ENCODE data around the gene CACNB2. TPM values are rescaled to one million over a fixed set of nuclear protein-coding genes. Genes with fewer than 3 reads are reported as not detected.

Gene CACNB2
- total RNA-seq, 1 experiment from 2014 or later = not detected

DNA sequence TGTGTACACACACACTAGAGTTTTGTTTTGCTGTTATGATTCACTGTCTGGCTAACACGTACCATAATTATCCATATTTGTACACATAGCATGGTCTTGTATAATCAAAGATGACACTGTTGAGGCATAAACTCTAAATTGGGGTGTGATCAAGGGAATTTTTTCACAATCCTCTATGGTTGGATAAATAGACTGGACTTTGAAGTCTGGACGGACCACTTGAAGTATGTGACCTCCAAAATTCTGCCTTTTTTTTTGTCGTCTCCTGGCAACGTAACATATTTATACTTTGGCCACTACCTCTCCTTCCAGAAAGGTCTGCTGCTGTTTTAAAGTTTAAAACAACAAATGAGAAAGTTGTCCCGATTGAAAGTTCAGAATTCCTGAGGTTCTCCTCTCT, 193.4 kb downstream of the CACNB2 start:
- DNase-seq (ENCODE audit: low read depth) = no peak

GRCh38 chr10:18334116-18334867, 194.1 kb downstream of the CACNB2 start:
- DNase-seq (ENCODE audit: low read depth) = no peak

DNA sequence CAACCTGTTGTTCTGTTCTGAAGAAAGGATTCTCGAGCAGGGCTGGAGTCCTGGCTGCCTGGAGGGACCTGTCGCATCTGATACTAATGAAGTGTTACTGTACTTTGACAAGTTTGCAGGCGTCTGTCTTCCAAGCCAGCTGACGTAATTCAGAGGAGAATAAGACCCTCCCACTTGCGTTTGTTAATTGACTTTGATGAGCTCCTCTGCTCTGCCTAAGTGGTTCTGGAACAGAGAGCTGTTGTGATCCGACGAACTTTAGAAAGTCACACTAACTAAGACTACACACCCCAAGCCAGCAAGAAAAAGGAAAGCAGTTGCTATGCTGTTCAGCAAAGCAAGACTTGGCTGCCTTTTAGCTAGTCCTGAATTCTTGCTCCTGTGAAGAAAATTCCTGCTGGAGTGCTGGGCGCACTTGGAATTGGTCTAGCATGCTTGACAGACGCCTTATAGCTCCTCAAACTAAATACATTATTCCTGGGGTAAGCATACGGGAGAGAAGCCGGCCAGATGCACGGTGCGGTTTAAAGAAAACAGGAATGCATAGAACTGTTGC, 200.3 kb downstream of the CACNB2 start:
- DNase-seq (ENCODE audit: low read depth) = no peak

DNA sequence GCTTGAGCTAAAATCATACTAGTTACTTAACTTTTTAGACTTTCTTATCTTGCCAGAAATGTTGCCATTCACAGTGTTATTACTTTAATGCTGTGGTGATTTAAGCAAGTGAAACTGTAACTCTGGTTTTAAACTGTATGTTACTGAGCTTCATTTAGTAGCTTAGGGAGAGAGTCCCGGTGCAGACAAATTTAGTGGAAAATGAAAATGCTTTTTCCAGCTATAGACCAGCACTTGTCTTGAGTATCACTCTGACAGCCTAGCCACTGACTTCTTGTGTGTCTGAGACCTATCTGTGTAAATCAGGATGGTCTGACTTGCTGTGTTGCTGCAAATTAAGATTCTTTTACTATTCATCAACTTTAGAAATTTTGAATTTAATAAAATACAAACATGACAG, 200.8 kb downstream of the CACNB2 start:
- DNase-seq (ENCODE audit: low read depth) = no peak

GRCh38 chr10:18343573-18343972, 203.3 kb downstream of the CACNB2 start:
- no peak for DNase-seq (ENCODE audit: low read depth)

DNA sequence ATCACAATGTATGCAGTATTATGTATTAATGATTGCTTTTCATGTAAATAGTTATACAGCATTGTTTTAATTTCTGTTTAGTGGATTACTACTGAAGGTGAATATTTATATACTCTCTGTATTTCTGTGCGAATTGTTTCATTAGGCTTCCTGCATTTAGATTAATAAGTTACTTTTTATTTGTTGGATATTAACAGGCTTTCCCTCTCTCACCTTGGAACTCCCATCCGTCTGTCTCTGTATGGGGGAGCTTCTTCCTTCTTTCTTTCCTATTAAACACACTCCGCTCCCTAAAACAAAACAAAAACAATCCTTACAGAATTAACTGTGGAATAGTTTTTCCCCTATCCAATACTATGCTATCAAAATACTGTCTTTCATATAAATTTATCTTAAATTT, 205.1 kb downstream of the CACNB2 start:
- DNase-seq (ENCODE audit: low read depth) = no peak

- no peak for DNase-seq (ENCODE audit: low read depth)
Measured at GRCh38 chr10:18350340-18350739, 210.1 kb downstream of the CACNB2 start.

- no peak for DNase-seq (ENCODE audit: low read depth)
Measured at GRCh38 chr10:18351421-18351820, 211.2 kb downstream of the CACNB2 start.

DNA sequence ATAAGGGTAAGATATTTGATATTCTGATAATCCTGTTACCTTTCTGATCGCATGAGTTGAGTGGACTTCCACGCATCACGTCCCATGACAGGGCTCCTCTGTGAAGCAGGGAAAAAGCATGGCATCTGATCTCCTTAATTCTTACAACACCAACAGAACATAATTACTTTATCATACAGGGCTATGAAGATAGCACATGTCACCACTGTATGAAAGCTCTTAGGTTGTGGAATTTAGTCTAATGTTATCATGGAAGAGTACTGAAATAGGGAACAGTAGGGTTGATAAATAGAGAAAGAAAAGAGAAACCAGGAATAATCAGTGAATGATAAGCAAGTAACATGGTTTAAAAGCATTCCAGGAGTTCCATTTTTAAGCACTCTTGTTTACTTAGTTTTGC, 212.0 kb downstream of the CACNB2 start:
- DNase-seq (ENCODE audit: low read depth) = no peak

GRCh38 chr10:18359812-18360211, 219.6 kb downstream of the CACNB2 start:
- DNase-seq (ENCODE audit: low read depth) = no peak

GRCh38 chr10:18362892-18363291, 222.7 kb downstream of the CACNB2 start:
- no peak for DNase-seq (ENCODE audit: low read depth)

GRCh38 chr10:18364987-18365775, 225.0 kb downstream of the CACNB2 start:
- DNase-seq (ENCODE audit: low read depth) = no peak

- DNase-seq (ENCODE audit: low read depth) = no peak
Measured at GRCh38 chr10:18367840-18368239, 227.6 kb downstream of the CACNB2 start.

DNA sequence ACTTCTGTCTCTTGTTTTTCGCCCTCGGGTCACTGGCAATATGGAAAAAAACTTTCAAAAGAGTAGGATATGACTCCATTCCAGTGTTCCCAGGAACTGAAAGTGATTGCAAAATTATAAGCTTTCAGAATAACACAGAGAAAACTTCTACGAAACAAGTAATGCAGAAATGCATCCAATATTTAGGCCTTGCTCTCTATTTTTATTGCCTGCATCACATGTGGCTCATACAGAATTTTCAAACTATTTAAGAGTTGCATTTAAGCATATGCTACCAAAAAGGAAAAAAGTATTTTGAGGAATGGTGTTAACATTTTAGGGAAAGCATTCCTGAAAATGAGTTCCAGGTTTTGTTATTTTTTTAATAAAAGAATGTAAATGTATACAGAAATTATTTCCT, 228.0 kb downstream of the CACNB2 start:
- no peak for DNase-seq (ENCODE audit: low read depth)

DNA sequence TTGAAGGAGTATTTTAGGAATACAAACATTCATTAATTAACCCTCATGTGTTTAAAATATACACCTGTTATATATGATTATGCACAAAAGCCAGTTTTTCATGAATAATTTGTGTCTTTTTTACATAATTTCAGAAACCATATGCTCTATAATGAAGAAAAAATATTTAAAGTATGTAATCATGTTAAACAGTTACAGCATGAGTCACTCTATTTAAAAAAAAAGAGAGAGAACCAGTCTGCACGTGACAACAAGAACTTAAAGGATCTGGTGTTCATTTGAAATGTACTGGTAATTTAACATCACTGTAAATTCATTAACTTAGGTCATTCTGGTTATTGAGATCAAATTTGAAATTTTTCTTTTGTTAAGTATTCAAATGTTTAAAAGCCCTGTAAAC, 228.5 kb downstream of the CACNB2 start:
- no peak for DNase-seq (ENCODE audit: low read depth)

- DNase-seq (ENCODE audit: low read depth) = no peak
Measured at GRCh38 chr10:18369859-18370473, 229.7 kb downstream of the CACNB2 start.

DNA sequence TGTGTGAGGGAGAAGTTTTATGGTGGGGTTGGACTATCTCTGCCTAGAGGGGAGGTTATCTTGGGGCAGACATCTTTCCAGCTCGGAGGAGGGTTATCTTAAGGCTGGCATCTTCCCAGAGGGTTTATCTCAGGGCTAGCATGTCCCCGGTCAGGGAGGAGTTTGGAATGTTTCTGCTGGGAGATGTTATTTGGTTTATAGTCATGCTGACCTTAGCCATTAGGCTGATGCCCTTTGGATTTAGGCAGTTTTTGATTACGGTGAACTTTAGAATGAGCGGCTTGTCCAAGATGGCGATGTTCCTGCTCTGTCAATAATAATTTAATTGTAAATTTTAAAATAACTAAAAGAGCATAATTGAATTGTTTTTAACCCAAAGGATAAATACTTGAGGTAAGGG, 236.4 kb downstream of the CACNB2 start:
- DNase-seq (ENCODE audit: low read depth) = no peak

DNA sequence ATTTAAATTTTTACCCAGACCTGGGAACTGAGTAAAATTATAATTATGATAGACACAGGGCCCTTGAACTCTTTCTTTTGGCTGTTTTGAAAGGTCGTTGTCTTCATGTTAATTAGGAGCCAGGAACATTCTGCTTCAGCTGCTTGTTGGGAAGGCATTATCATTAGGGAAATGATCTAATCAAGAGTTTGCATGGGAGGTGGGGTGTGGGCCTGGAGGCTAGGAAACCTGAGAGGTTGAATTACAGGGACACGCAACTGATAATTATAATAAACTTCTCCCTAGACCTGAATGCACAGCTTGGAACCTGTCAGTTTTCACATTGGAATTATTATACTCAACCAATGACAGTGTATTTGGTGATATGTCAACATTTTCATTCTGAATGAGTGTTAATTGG, 237.7 kb downstream of the CACNB2 start:
- no peak for DNase-seq (ENCODE audit: low read depth)

GRCh38 chr10:18378766-18379165, 238.5 kb downstream of the CACNB2 start:
- DNase-seq (ENCODE audit: low read depth) = no peak

DNA sequence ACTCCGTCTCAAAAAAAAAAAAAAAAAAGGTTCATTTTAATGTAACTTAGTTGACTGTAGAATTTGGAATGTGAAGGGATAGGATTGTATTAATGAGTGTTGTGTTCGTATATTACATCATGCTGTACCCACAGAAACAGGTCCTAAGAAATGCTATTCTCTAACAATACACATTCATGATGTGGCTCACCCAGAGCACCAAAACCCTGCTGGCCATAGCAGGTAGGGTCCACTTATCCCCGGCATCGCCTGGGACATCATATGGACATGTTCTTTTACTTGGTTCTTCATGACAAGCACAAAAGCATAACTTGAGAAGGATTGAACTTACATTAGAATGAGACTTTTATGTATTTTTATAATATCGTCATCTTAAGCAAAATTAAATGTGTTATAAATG, 241.5 kb downstream of the CACNB2 start:
- no peak for DNase-seq (ENCODE audit: low read depth)

DNA sequence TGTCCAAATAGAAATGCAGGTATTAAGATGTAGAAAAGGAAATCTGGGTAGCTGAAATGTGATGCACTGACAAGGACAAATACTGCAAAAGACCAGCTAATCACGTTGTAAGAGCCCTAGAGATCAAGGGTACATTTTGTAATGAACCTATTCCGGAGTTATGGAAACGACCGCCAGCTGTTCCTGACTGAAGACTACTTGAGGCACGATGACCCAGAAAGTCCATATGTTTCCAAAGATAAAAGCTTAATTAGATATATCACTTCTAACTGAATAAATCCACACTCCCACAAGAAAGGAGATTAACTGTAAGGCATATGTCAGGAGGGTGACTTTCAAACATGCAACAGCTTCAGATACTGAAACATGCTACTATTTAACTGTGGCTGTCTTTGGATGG, 257.7 kb downstream of the CACNB2 start:
- no peak for DNase-seq (ENCODE audit: low read depth)

DNA sequence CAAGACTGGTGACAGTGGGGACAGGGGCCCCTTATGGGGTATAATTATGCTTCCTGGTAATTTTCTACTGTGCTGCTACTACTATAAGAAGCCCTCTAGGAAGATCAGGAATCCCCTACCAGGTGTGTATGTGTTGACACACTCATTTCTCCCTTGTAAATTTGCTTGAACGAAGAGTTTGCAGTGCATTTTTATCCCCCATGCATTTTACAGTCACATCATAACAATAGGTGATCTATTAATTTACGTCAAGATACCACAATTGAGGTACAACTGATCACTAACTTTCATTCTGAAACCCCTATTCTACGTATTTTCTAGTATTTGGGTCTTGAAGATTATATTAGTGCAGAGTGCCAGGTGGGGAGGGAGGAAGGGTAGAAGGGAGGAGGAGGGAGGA, 258.9 kb downstream of the CACNB2 start:
- no peak for DNase-seq (ENCODE audit: low read depth)

Data from RPMI7951 (cell line).